HT1080 (cell line): ENCODE results near the gene LAMTOR1. TPM values are rescaled to one million over a fixed set of nuclear protein-coding genes. Genes with fewer than 3 reads are reported as not detected.
"Not testable (repeated sequence)": the region's sequence is repeated elsewhere in the genome, so short reads cannot be mapped to it uniquely, and the experiment has no call there.

Experiments used
- DNase-seq: peaks from one replicate; pipeline ENCODE4 v3.0.0-alpha.2; 2015; ENCODE audit warnings: low read depth
- polyA plus RNA-seq, 2 experiments: library from polyadenylated mRNA; depleted of rRNA; stranded (reverse); fragments of >200 nt; gene quantifications; 2 replicates each; pipeline ENCODE4 v1.2.3, GENCODE V29; 2015
- total RNA-seq: library from RNA; depleted of rRNA; stranded (reverse); fragments of >200 nt; shearing (Covaris generic); gene quantifications from 2 replicates; pipeline ENCODE4 v1.2.3, GENCODE V29; 2014; rRNA removed

Gene LAMTOR1
- total RNA-seq = 177 and 212 TPM in 2 replicates
- polyA plus RNA-seq (2015; cell fraction: cytosol; rRNA removed) = 149 and 184 TPM in 2 replicates
- 53.4 and 65.5 TPM in 2 replicates for polyA plus RNA-seq (2015; cell fraction: nucleus; rRNA removed)

- DNase-seq = peak; percentile 97
Observed at GRCh38 chr11:72102946-72103753, at the start of gene LAMTOR1. Gene LAMTOR1, minus strand, starts transcription at chr11:72103297. Its CDS starts 73 bp downstream, at chr11:72103224.

GRCh38 chr11:72150882-72151281, 47.8 kb upstream of the LAMTOR1 start:
- no peak for DNase-seq

- no peak for DNase-seq
Observed at GRCh38 chr11:72146625-72147024, 43.5 kb upstream of the LAMTOR1 start.

GRCh38 chr11:72144807-72145565, 41.9 kb upstream of the LAMTOR1 start:
- no peak for DNase-seq

- DNase-seq = not testable (repeated sequence)
Observed at GRCh38 chr11:72142543-72142942, 39.4 kb upstream of the LAMTOR1 start.

GRCh38 chr11:72142086-72142485, 39.0 kb upstream of the LAMTOR1 start:
- not testable (repeated sequence) for DNase-seq

GRCh38 chr11:72141066-72141465, 38.0 kb upstream of the LAMTOR1 start:
- peak; percentile 93 for DNase-seq

GRCh38 chr11:72140661-72141060, 37.6 kb upstream of the LAMTOR1 start:
- DNase-seq = peak; percentile 76

- DNase-seq = no peak
Observed at GRCh38 chr11:72139500-72139899, 36.4 kb upstream of the LAMTOR1 start.

- DNase-seq = no peak
Observed at GRCh38 chr11:72138821-72139390, 35.8 kb upstream of the LAMTOR1 start.

- no peak for DNase-seq
Observed at GRCh38 chr11:72136684-72137262, 33.7 kb upstream of the LAMTOR1 start.

- no peak for DNase-seq
Observed at GRCh38 chr11:72135891-72136683, 33.0 kb upstream of the LAMTOR1 start.

GRCh38 chr11:72135473-72135872, 32.4 kb upstream of the LAMTOR1 start, which contains the start of gene FOLR3:
Gene FOLR3, plus strand, starts transcription at chr11:72135725. Its CDS starts 228 bp downstream, at chr11:72135953.
- DNase-seq = not testable (repeated sequence)

GRCh38 chr11:72132646-72133045, 29.5 kb upstream of the LAMTOR1 start:
- no peak for DNase-seq

GRCh38 chr11:72129381-72129780, 26.3 kb upstream of the LAMTOR1 start:
- no peak for DNase-seq

GRCh38 chr11:72127923-72128322, 24.8 kb upstream of the LAMTOR1 start:
- DNase-seq = no peak

GRCh38 chr11:72125956-72126355, 22.9 kb upstream of the LAMTOR1 start:
- no peak for DNase-seq

- DNase-seq = no peak
Observed at GRCh38 chr11:72124046-72124445, 20.9 kb upstream of the LAMTOR1 start.

- DNase-seq = no peak
Observed at GRCh38 chr11:72123117-72123653, 20.1 kb upstream of the LAMTOR1 start.

- DNase-seq = no peak
Observed at GRCh38 chr11:72122607-72123006, 19.5 kb upstream of the LAMTOR1 start.
